Ramos (cell line): ENCODE measurements around the gene ATP13A5.

Experiments
- in situ Hi-C: fragments of 300-500 bp; cut with MboI; formaldehyde crosslinking; loops from one replicate; pipeline ENCODE4 v1.14.3; 2022; ENCODE audit warnings: low sequenced_read_pairs; ENCODE audit not compliant: unreplicated experiment

The ATP13A5 gene

GRCh38 chr3:193378706-193379105, at the start of gene ATP13A5:
Gene ATP13A5 (minus strand): TSS chr3:193378753. CDS start chr3:193378725, 28 bp downstream.
- in situ Hi-C loops = no loop called here

DNA sequence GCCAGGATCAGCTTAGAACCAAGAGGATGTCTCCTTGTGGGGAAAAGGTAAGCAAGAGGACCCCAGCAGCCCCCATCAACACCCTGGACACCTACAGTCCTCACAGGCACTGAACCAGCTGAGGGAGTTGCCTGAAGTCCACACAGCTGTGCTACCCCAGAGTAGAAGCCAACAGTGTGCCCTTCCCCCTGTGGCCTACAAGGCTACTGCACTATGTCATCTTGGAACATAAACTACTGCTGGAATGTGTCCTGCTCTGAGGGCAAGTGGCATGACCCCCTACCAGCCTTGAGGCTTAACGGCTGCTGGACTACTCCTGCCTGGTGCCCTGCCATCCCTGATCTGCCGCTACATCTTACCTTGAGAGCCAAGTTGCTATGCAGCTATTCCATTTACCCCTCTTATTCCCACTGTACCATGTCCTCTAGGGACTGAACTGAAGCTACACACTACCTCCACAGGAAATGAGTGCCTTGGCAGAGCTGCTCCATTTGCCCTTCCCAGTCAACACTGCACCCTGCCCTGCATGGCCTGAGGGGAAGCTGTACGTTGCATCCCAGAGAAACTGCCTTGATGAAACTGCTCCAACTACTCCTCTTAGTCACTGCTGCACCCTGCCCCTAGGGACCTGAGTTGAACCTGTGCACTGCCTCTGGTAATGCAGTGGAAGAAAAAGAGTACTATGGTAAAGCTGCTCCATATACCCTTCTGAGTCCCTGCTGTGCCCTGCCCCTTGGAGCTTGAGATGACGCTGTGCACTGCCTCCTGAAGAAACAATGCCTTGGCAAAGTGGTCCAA, 40.2 kb upstream of the ATP13A5 start:
- in situ Hi-C loops = no loop called here

GRCh38 chr3:193416629-193417028, 38.1 kb upstream of the ATP13A5 start:
- in situ Hi-C loops = no loop called here

DNA sequence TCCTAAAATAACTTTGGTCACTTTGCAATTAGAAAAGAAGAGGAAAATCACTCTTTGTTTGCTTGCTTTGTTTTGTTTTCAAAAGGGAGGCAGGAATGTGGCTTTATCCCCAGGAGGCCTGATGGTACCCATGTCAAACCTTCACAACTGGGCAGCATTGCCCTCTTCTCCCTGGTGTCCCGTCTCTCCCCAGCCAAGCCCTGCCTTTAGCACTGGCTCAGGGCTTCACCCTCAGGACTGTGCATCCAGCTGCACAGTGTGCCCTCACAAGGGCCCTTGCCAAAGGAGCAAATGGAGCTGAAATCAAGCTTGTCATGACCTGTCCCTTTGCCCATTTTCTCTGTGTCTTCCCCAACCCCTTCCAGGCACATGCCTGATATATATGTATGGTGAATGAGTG, 29.1 kb upstream of the ATP13A5 start:
- in situ Hi-C loops = no loop called here

GRCh38 chr3:193407112-193407511, 28.6 kb upstream of the ATP13A5 start:
- in situ Hi-C loops = no loop called here

DNA sequence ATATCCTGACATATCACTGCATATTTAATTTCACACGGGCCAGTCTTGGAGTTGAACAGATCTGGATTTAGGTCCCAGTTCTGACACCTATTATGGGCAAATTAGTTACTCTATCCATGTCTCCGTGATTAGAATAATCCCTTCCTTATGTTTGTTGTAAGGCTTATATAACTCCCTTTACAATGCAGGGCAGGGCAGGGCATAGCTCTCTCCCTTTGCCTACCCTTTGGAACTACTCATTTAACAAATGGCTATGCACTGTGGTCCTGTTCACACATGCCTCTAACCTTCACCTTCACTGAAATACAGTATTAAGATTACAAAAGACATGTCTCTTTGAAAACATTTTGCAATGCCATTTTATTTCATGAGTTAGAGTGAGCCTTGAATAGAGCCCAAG, 24.8 kb upstream of the ATP13A5 start:
- in situ Hi-C loops = no loop called here

DNA sequence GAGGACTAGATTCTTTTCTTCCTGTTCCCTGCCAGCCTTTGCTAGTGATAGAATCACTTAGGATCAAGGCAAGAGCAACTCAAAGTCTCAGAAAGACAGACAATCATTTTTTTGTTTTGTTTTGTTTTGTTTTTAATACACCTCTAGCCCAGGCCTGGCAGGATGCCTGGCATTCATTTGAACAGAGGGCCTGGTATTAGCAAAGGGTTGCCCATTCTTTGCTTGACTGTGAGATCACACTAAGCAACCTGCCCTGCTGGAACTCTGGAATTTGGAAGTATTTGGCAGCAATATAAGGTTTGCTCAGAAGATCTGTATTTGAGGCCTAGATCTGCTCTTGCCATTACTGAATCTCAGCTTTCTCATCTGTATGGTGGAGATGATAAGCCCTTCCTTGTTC, 21.8 kb upstream of the ATP13A5 start:
- in situ Hi-C loops = no loop called here

- in situ Hi-C loops = no loop called here
Measured at GRCh38 chr3:193396451-193397244, 18.1 kb upstream of the ATP13A5 start.

- in situ Hi-C loops = no loop called here
Measured at GRCh38 chr3:193391902-193392301, 13.3 kb upstream of the ATP13A5 start.

GRCh38 chr3:193389335-193389734, 10.8 kb upstream of the ATP13A5 start:
- in situ Hi-C loops = no loop called here

DNA sequence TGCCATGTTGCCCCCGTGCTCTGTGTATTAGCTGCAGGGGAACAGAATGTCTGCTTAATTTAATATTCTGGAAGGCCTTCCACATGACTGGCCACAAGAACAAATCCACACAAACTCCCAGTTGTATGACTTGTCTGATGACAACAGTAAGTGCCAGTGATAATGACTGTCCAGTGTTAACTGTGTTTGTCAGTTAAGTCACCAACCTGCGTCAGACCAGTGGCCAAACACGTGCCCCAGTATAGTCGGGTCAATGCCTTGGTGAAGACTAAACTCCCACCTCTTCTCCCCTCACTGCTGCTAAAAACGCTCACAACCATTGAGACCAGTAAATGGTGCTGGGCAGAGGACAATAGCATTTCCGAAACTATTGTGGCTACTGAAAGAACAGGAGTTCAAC, 9.8 kb upstream of the ATP13A5 start:
- in situ Hi-C loops = no loop called here

- in situ Hi-C loops = no loop called here
Measured at GRCh38 chr3:193387596-193387995, 9.0 kb upstream of the ATP13A5 start.

DNA sequence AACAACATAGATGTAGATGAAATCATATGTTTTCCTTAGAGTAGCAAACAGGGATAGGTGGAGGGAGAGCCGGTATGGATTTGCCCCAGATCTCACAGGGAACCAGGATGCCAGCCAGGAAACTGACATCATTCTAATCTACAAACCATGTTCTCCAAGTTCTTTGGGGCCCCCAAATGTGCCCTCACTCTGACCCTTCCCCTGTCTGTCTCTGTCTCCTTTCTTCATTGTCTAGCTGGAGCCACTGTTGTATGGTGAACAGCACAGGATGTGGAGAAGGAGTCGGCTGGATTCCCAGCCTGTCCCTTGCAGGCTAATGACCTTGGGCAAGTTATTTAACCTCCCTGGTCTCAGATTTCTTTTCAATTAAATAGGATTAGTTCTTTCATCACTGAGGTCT, 962 bp downstream of the ATP13A5 start:
- in situ Hi-C loops = no loop called here

- in situ Hi-C loops = no loop called here
Measured at GRCh38 chr3:193375614-193376013, 2.9 kb downstream of the ATP13A5 start.

DNA sequence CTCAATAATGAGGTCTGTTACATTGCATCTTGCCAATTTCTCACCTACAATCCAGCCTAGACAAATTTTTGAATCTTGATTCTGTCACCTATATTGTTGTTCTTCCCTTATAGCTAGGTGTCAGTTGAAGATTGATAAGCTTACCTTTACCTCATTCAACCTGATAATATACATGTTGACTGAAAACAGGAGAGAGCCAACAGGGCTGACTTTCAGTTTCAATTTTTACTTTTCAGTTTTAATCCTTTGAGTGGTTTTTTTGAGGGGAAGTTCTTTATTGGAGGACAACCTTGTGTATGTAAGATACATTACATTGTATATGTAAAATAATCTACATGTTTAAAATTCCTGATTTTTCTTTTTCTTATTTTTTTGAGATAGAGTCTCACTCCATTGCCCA, 5.8 kb downstream of the ATP13A5 start:
- in situ Hi-C loops = no loop called here

DNA sequence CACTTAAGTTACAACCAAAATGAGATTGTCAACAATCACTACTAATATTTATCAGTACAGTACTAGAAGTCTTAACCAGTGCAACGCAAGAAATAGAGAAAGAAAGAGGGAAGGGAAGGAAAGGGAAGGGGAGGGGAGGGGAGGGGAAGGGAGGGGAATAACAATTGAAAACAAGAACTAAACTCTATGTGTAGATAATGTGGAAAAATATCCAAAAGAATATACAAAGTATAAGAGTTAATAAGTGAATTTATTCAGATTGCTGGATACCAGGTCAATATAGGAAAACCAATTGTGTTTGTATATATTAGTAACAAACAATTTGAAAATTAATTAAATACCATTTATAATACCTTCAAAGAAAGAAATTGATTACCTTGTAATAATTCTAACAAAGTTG, 10.7 kb downstream of the ATP13A5 start:
- in situ Hi-C loops = no loop called here

DNA sequence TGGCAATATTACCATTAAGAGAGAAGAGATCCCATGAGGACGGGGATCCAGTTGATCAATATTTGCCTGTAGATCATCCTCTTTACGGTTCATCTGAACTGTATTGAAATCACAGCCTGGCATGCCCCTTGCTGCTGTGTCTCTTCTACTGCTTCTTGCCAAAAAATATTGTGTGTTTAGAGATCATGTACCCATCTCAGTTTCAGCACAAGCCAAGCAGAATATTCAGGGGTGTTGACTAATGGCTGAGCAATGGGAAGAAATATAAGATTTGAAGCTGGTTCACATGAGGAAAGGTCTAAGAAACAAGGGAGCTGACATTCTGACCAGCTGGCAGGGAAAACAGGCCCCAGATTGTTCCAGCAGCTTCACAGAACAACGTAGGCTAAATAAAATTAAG, 21.3 kb downstream of the ATP13A5 start:
- in situ Hi-C loops = no loop called here

GRCh38 chr3:193354423-193354822, 24.1 kb downstream of the ATP13A5 start:
- in situ Hi-C loops = no loop called here

GRCh38 chr3:193350744-193351143, 27.8 kb downstream of the ATP13A5 start:
- in situ Hi-C loops = no loop called here

DNA sequence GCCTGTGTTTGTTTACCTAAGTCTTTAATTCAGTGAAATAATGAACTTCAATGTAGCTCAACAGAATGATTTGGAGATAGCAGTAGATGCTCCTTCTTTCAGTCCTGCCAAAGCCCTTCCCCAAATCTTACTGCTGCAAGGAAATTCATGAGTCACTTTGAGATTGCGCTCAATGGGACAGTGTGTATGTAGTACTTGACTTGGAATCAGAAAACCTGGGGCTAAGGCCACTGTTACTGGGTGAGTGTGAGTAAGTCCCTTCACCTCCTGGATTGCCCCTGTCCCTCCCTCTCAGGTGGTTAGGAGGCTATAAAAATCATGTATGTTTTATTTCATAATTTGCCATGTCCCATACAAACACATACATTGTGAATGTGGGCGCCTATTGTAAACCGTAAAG, 29.9 kb downstream of the ATP13A5 start:
- in situ Hi-C loops = no loop called here
